Breast epithelium (tissue), 3 donors: ENCODE results near the gene ERMP1.

ENCODE experiments used
- CTCF ChIP-seq, 3 donors: fragments of 450-650 bp; IDR thresholded peaks; one replicate each; pipeline ENCODE4 v1.5.1; 2016 to 2017; ENCODE audit warnings: antibody characterized with exemption in 3 of 3, mild to moderate bottlenecking in 3 of 3, moderate library complexity in 3 of 3
- POLR2A ChIP-seq: fragments of 450-650 bp; IDR thresholded peaks from one replicate; pipeline ENCODE4 v1.6.1; 2016; ENCODE audit warnings: antibody characterized with exemption, mild to moderate bottlenecking, moderate library complexity
- POLR2AphosphoS5 ChIP-seq, 3 donors: sonication (generic); formaldehyde crosslinking; IDR thresholded peaks; one replicate each; pipeline ENCODE4 v1.6.1; 2017; ENCODE audit warnings: antibody characterized with exemption in 3 of 3

GRCh38 chr9:5786370-5787127 lies 46.4 kb downstream of the ERMP1 start:
- no peak for TF ChIP-seq CTCF (IDR thresholded peaks at IDR 0.05)
- TF ChIP-seq POLR2A, result no peak
- TF ChIP-seq POLR2AphosphoS5 (IDR thresholded peaks at IDR 0.05), result no peak
